HG03378 (cell line): ENCODE results near the gene RTP5.

Source experiments
- ATAC-seq: cut with Tn5 transposase; IDR thresholded peaks from one replicate; pipeline ENCODE4 v1.9.1; 2021; ENCODE audit warnings: mild to moderate bottlenecking, moderate library complexity; ENCODE audit not compliant: unreplicated experiment

RTP5 gene

DNA sequence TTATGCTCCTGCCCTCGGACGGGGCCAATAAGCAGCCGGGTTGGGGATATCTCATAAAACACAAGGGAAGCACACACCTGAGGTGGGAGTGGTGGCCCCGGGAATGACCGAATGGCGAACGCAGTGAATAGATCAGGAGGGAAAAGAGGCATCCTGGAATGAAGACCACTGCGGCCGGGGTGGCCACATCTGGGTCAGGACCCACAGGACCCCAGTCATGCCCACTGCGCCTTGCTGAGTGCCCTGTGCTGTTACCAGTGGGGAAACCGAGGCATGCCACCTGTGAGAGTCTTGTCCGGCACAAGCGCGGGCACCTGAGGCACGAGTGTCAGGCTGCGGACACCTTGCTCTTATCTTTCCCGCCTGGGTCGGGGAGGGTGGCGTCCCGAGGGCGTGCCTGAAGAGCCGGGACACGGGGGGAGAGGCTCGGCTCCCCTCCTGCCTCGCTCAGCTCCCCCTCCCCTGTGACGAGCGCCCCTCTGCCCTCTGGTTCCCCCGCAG lies 12.4 kb upstream of the RTP5 start:
- ATAC-seq = no peak

DNA sequence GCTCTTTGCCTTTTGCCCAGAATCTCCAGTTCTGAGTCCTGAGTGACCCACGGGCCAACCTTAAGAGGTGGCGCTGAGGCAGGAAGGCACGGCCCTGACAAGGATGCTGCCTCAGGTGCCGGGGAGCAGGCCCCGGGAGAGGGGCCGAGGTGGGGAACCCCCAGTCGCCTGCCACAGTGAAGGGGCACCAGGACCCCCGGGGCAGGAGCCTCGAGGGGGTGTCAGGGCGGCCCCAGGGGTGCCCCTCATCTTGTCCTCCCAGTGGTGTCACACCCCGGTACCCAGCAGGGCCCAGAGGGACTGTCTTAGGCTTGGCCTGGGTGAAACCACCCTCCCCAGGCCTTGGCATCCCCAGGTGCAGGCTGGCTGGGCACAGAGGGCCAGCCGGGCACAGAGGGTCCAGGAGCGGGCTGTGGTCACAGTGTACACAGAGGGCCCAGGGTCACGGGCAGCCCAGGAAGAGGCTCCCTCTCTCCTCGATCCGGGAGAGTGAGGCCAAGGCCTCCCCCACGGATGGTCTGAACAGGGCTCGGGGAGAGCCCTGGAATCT lies 11.9 kb upstream of the RTP5 start:
- ATAC-seq = no peak

DNA sequence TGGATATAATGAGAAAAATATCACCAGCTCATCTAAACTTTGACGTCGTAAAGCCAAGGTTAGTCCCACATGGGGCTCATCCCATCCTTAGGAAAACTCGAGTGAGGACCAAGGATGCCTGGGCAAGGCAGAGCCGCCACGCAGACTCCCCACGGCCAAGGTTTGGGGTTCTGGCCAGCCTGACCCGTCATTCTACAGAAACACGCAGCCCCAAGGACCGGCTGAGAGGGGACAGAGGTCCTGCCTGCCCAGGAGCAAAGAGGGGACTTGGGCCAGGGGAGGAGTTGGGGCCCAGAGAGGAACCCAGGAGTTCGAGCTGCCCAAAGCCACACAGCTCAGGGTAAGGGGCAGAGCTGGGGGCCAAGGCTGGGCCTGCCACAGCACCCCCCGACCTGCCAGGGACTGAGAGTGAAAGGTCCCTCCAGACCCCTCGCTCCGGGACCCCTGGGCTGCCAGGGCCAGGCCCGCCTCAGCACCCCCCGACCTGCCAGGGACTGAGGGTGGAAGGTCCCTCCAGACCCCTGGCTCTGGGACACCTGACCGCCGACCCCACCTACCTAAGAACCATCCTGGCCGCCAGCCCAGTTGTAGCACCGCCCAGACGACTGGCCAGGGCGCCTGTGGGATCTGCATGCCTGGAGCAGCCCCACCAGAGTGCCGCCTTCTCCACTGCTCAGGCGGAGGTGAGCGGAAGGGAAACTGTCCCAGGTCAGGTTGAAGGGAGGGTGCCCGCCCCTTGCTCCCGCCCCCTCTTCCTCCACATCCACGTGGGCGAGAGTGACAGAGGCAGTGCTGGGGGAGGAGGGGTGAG lies 11.1 kb upstream of the RTP5 start, which contains the start of gene PDCD1:
TSS of gene PDCD1 (minus strand) at position 689 of the 811 bp plus-strand sequence. CDS start at position 633, 56 bp downstream.
- ATAC-seq = peak; percentile 19

DNA sequence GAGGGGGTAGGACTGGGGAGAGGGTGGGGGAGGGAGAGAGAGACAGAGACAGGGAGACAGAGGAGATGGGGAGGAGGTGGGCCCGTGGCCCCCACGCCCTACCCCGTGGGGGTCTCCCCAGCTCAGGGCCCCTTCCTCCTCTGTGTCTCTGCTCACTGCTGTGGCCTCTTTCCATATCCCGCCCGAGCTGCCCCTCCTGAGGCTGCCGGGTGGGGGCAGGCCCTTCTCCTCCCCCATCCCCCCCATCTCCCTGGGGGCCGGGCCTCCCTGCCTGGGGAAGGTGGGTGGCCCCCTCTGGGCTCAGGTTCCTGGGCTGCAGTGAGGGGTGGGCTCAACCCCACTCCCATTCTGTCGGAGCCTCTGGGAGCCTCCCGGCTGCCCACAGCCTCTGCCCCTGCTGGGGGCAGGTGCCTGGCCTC lies 10.5 kb upstream of the RTP5 start:
- ATAC-seq = peak; percentile 9

DNA sequence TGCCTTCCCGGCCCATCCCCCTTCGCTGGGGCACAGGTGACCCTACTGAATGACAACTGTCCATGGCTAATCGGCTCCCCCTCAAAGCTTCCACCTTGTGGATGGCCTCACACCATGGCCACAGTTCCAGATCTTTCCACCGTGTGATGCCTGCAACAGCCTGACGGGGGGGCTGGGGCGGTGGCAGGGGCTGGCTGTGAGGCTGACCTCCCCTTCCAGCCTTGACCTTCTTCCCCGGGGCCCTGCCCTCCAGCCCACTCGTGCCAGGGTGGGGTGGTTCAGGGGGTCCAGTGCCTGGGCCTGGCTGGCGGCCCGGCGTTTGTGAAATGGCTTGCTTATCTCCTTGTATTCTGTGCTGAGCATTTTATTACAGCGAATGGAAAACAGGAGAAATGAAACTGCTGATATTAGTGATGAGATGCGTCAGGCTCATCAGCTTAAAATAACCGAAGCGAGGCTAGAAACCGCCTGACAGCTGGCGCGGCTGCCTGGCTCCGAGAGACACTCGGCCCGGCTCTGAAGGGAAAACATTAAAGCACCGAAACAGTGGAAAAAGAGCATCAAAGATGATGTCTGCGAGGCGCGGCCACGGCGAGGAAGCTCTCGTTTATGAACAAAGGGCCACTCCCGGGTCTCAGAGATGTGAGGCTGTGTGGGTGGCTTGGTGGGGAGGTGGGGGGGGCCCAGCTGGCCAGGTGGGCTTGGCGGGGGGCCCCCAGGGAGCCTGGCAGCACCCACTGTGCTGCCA lies 9.9 kb upstream of the RTP5 start:
- peak; percentile 46 for ATAC-seq

DNA sequence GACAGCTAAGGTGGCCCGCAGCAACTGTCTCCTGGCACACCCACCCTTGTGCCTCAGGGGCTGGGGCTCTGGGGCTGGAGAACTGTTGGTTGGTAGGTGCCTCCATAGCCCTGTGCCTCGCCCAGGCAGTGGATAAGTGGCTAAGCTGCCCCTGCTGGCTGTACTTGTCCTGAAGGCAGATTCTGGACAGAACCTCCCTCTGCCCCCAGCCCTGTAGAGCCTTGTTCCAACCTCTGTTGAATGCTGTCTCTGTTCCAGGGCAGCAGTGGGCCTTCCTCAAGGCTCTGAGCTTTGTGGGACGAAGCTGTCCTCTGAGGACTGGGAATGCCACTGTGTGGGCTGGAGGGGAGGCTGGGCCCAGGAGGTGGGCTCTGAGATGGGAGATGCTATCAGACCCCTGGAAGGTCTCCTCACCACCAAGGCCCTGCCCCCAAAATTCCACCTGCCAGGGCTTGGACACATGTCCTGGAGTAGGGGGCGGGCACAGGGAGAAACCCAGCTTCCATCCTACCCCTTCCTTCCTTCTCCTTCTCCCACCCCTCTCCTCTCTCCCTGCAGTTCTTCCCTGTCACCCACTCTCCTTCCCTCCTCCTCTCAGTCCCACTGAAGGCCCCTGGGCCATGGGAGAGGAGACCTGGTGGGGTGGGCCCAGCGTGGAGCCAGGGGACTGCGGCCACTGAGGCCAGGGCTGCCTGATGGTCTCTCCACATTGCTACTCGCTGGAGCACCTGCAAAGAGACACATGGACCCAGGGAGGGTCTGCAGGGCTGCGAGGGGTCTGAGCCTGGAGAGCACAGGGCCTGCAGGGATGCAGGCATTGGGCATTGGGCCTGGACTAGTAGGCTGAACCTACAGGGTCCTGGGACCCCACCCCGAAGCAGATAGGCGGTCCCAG lies 9.1 kb upstream of the RTP5 start:
- no peak for ATAC-seq

DNA sequence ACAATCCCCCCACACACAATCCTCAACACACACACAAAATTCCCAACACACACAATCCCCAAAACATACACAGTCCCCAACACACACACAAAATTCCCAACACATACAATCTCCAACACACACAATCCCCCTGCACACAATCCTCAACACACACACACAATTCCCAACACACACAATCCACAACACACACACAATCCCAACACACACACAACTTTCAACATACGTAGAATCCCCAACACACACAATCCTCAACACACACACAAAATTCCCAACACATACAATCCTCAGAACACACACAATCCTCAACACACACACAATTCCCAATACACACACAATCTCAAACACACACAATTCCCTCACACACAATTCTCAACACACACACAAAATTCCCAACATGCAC lies 8.3 kb upstream of the RTP5 start:
- ATAC-seq = no peak

DNA sequence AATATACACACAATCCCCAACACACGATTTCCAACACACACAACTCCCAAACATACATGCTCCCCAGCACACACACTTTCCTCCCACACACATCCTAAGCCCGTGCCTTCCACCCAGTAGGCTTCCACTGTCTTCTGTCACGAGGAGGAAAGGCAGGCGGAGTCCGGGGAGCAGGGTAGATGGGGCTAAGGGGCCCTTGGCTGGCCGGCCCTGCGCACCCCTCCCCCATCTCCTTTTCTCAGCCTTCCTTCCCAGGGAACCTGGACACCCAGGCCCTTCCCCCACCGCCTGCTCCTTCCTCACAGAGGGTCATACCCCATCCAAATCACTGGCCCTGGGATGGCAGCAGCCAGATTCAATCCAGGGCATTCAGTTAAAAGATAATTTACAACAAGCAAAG lies 7.4 kb upstream of the RTP5 start:
- no peak for ATAC-seq

DNA sequence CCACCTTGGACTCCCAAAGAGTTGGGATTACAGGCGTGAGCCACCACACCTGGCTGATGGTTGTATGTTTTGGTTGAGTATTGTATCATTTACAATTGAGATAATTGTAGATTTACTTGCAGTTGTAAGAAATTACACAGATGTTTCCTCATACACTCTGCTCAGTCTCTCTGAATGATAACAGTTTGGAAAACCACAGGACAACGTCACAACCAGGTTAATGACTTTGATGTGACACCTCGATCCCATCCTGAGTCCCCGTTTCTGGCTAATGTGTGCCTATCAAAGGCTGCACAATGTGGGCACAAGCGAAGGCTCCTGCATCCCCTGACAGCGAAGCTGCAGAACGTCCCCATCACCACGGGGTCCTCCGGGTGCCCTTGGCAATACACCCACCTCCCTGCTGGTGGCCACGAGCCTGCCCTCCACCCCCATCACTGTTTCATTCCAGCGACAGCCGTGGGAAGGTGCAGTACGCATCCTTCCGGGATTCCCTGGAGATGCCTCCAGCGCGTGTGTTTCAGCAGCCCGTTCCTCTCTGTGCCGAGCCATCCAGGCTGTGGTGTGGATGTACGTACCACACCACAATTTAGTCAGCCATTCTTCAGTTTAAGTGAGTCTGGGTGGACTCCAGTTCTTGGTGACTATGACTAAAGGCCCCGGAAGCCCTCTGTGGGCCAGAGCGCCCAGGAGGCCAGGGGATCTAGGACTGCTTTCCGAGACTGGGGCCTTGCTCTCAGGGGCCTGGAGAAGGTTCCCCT lies 6.6 kb upstream of the RTP5 start:
- ATAC-seq = no peak

DNA sequence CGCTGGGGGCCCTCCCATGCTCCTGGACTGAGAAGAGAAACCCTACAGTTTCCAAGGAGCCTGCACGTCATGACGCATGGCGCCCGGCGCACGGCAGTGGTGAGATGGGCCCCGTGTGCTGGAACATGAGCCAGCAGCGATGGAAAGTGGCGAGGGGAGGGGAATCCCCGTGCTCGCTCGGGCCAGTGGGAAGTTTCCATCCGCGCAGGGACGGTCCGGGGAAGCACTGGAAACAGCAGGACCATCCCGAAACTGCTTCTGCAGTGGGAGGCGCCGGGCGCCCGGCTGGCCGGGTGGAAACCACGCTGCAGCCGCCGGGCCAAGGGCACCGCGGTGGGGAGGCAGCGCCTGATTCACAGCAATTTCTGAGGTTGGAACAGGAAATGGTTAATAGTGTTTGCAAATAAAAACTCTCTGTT lies 6.0 kb upstream of the RTP5 start:
- no peak for ATAC-seq

DNA sequence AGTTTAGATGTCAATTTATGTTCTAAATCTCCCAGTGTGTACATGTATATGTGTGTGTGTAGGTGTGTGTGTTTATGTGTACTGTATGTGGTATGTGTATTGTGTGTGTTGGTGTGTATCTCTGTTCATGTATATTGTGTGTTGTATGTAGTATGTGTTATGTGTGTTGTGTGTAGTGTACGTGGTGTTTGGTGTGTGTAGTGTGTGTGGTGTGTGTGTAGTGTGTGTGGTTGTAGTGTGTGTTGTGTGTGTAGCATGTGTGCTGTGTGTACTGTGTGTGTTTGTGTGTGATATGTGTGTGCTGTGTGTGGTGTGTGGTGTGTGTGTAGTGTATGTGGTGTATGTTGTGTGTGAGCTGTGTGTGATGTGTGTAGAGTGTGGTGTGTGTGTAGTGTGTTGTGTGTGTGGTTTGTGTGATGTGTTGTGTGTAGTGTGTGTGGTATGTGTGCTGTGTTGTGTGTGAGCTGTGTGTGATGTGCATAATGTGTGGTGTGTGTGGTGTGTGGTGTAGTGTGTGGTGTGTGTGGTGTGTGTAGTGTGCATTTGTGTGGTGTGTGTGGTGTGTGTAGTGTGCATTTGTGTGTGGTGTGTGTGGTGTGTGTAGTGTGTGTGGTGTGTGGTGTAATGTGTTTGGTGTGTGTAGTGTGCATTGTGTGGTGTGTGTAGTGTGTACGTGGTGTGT lies 5.2 kb upstream of the RTP5 start:
- ATAC-seq = no peak

DNA sequence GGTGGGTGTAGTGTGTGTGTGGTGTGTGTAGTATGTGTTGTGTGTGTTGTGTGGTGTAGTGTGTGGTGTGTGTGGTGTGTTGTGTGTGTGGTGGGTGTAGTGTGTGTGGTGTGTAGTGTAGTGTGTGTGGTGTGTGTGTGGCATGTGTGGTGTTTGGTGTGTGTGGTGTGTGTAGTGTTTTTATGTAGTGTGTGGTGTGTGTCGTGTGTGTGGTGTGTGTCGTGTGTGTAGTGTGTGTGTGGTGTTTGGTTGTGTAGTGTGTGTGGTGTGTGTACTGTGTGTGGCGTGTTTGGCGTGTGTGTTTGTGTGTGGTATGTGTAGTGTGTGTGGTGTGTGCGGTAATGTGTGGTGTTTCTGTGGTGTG lies 4.7 kb upstream of the RTP5 start:
- ATAC-seq = no peak

DNA sequence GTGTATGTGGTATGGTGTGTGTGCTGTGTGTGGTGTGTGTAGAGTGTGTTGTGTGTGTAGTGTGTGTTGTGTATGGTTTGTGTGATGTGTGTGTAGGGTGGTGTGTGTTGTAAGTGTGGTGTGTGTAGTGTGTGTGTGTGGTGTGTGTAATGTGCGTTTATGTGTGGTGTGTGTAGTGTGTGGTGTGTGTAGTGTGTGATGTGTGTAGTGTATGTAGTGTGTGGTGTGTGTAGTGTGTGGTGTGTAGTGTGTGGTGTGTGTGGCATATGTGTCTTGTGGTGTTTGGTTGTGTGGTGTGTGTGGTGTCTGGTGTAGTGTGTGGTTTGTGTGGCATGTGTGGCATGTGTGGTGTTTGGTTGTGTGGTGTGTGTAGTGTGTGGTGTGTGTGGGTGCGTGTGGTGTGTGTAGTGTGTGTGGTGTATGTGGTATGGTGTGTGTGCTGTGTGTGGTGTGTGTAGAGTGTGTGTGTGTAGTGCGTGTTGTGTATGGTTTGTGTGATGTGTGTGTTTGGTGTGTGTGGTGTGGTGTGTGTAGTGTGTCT lies 4.0 kb upstream of the RTP5 start:
- ATAC-seq = no peak

DNA sequence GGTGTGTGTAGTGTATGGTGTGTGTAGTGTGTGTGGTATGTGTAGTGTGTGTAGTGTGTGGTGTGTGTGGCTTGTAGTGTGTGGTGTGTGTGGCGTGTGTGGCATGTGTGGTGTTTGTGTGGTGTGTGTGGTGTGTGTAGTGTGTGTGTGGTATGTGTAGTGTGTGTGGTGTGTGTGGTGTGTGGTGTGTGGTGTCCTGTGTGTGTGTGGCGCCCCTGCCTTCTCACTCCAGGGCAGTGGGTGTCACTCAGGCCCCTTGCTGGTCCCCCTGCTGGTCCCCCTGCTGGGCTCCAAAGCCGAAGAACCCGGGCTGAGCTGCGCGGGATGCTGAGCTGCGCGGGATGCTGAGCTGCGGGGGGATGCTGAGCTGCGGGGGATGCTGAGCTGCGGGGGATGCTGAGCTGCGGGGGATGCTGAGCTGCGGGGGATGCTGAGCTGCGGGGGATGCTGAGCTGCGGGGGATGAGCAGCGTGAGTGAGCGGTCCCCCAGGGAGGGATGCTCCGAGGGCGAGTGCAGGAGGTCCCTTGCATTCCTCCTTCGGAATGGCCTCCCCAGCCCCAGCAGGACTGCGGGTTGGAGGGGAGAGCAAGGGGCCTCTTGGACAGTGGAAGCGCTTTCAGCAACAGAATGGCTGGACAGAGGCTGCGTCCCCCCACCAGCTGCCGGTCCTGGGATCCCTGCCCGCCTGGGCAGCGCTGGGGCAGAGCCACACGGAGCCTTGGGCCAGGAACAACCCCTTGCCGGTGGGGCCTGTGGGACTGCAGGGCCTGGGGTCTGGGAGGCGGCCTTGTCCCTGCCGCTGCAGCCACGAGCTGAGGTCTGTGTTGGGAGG lies 3.4 kb upstream of the RTP5 start:
- ATAC-seq = no peak

DNA sequence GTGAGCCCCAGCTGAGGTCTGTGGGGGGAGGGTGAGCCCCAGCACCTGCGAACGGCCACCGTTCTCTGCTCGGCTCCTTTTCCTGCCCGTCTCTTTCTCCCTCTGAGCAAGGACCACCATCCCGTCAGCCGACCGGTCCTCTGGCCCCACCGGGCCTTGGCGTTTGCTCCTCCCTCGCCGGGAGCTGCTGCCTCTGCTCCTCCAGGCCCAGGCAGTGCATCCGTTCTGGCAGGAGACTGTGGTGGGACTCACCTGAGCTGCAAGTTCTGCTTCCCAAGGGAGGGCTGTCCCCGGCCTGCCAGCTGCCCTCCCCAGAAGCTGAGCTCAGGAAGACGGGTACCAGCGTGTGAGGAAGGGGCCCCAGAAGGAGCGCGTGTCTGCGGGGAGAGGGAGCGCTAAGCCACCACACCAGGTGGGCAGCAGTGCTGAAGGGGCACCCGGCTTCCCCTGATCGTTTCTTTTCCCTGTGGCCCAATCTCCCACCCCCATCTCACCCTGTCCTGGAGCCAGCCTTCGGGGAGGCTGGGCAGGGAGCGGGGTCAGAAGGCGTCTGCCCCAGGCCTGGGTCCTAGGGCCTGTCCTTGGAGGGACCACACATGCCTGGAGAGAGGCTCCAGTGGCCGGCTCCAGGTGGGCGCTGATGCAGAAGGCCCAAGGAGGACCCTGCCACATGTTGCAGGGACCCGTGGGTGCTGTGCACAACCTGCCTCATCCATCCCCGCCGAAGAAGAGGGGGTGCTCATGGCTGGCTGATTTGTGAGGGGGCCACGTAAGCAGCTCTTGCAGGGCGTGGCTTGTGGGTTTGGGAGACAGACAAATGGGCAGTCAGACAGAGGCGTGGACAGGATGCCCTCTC lies 2.5 kb upstream of the RTP5 start:
- ATAC-seq = no peak

DNA sequence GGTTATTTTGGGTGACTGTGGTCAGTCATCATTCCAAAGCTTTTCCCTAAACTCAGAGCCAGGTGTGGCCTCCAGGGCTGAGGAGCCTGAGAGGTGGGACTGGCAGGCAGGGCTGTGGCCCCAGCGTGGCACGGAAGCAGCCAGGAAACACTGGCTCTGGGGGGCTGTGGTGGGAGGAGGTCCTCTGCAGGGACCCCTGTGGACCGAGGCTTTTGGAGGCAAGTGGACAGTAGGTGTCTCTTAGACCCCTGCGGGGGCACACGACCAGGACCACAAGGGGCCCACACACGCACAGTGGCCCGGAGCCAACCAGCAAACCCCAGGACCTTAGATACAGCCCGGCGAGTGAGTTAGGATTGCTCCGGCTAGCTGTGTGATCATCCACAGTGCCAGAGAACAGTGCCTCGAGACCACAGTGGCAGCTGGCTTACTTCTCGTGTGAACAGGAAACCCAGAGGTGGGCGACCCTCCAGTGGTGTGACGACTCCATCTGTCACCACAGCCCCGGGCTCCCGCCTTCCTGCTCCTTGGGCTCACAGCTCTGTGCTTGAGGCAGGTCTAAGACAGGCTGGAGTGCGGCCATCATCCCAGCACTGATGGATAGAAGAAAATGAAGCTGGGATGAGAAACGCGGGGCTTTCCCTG lies 1.6 kb upstream of the RTP5 start:
- ATAC-seq = no peak

DNA sequence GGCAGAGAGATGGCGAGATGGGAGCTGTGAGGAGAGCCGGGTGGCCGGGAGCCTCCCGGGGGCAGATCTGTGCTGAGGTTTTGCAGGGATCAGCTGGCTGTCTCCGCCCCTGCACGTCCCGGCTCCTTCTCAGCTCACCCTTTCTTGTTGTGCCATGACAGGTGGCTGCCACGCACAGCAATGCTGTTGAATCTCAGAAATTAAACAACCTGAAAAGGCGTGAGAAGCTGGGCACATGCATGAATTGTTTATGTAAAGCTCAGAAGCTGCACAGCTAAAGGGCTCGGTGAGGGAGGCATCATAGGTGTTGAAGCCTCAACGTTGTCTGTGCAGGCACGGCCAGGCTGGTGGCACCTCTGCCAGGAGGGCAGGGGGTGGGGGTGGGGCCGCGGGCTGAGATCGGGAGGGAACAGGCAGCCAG lies 858 bp upstream of the RTP5 start:
- ATAC-seq = no peak
